H1 (cell line): ENCODE data around the gene TMC6. TPM values are rescaled to one million over a fixed set of nuclear protein-coding genes. Genes with fewer than 3 reads are reported as not detected.
A peak's percentile ranks its signal among the peaks of the same experiment; 100 is the strongest.

ENCODE experiments used
- CTCF ChIA-PET: fragments of 300-600 bp; sonication (Branson Sonifier 250); formaldehyde crosslinking; loops from one replicate; lab custom pipeline; 2021; ENCODE audit not compliant: partially characterized antibody; lab: Charles Lee
- POLR2A ChIA-PET: fragments of 300-600 bp; sonication (Branson Sonifier 250); formaldehyde crosslinking; loops from one replicate; lab custom pipeline; 2021; ENCODE audit warnings: inconsistent platforms; ENCODE audit not compliant: partially characterized antibody; lab: Charles Lee
- DNase-seq, 2 experiments: peaks; one replicate each; pipeline versions ENCODE4 v3.0.0 to v3.0.0-alpha.2; 2010 to 2022; ENCODE audit warnings: low spot score in 2 of 2, low read depth in 1 of 2, mixed read lengths in 1 of 2
- FAIRE-seq: peaks from 2 replicates; lab custom pipeline; 2011; peaks lifted over from hg19 to GRCh38; lab: Jason Lieb, UNC
- H2AFZ ChIP-seq: 2 replicates; pipeline ENCODE4 v1.8.1; 2012; ENCODE audit warnings: low read length, inconsistent platforms
- H2AK5ac ChIP-seq: 2 replicates; pipeline ENCODE4 v1.6.1; 2013; ENCODE audit warnings: low read depth, low read length
- H2BK120ac ChIP-seq: replicated peaks from 2 replicates; pipeline ENCODE3; 2013; ENCODE audit warnings: low read depth, low read length, inconsistent platforms
- H2BK12ac ChIP-seq: 2 replicates; pipeline ENCODE4 v1.6.1; 2013; ENCODE audit warnings: low read depth, low read length
- H2BK15ac ChIP-seq: 2 replicates; pipeline ENCODE4 v1.6.1; 2013; ENCODE audit warnings: low read length
- H2BK20ac ChIP-seq: 2 replicates; pipeline ENCODE4 v1.6.1; 2013; ENCODE audit warnings: low read length
- H2BK5ac ChIP-seq: 2 replicates; pipeline ENCODE4 v1.6.1; 2013; ENCODE audit warnings: low read depth, low read length
- H3K14ac ChIP-seq: 2 replicates; pipeline ENCODE4 v1.6.1; 2013; ENCODE audit warnings: inconsistent platforms; ENCODE audit not compliant: insufficient read length
- H3K18ac ChIP-seq: 2 replicates; pipeline ENCODE4 v1.6.1; 2013; ENCODE audit warnings: low read length; ENCODE audit errors: extremely low read depth
- H3K23ac ChIP-seq: 2 replicates; pipeline ENCODE4 v1.6.1; 2013; ENCODE audit warnings: inconsistent platforms; ENCODE audit not compliant: insufficient read length
- H3K23me2 ChIP-seq: 2 replicates; pipeline ENCODE4 v1.6.1; 2013; ENCODE audit warnings: low read depth, low read length
- H3K27ac ChIP-seq: 2 replicates; pipeline ENCODE4 v1.6.1; 2011; ENCODE audit warnings: low read depth, low read length, inconsistent platforms
- H3K27me3 ChIP-seq, 4 experiments: replicated peaks in 1 of 4; 1 replicate in 1 of 4; 2 replicates in 3 of 4; pipeline versions ENCODE4 v1.6.1 to v1.8.1; 2011 to 2013; ENCODE audit warnings: low read length in 3 of 4, mild to moderate bottlenecking in 3 of 4, inconsistent platforms in 2 of 4, mixed read lengths in 2 of 4, moderate library complexity in 1 of 4; ENCODE audit not compliant: control insufficient read depth in 3 of 4, insufficient read depth in 3 of 4; ENCODE audit errors: extremely low read depth in 1 of 4
- H3K36me3 ChIP-seq, 4 experiments: 2 replicates each; pipeline versions ENCODE4 v1.6.1 to v1.8.1; 2011 to 2013; ENCODE audit warnings: mild to moderate bottlenecking in 4 of 4, low read length in 3 of 4, moderate library complexity in 2 of 4, control low read depth in 1 of 4, inconsistent platforms in 1 of 4; ENCODE audit not compliant: insufficient read depth in 4 of 4, control insufficient read depth in 2 of 4
- H3K4ac ChIP-seq: replicated peaks from 2 replicates; pipeline ENCODE3; 2013; ENCODE audit warnings: low read length, low read depth, mixed read lengths, inconsistent platforms; ENCODE audit not compliant: insufficient read length
- H3K4me1 ChIP-seq, 4 experiments: replicated peaks in 1 of 4; 1 replicate in 1 of 4; 2 replicates in 3 of 4; pipeline versions ENCODE4 v1.6.1 to v1.8.1; 2011 to 2013; ENCODE audit warnings: low read length in 3 of 4, inconsistent platforms in 2 of 4, mixed read lengths in 1 of 4; ENCODE audit not compliant: insufficient read depth in 4 of 4, control insufficient read depth in 3 of 4
- H3K4me2 ChIP-seq, 2 experiments: 2 replicates each; pipeline versions ENCODE4 v1.6.1 to v1.8.1; 2011 to 2013; ENCODE audit warnings: low read depth in 2 of 2, low read length in 2 of 2, control low read depth in 1 of 2, inconsistent platforms in 1 of 2, mild to moderate bottlenecking in 1 of 2; ENCODE audit not compliant: insufficient read depth in 1 of 2
- H3K4me3 ChIP-seq, 4 experiments: fragments of 200-600, 300-600 bp in 1 of 4; sonication (generic), shearing (Covaris generic), sonication (Bioruptor Twin) in 1 of 4; 2 replicates each; pipeline versions ENCODE4 v1.5.1 to v1.8.1; 2011 to 2016; ENCODE audit warnings: low read length in 4 of 4, low read depth in 3 of 4, control low read depth in 2 of 4, inconsistent platforms in 2 of 4, mild to moderate bottlenecking in 2 of 4, mixed read lengths in 1 of 4, moderate library complexity in 1 of 4; ENCODE audit not compliant: insufficient read depth in 2 of 4; ENCODE audit errors: extremely low read depth in 1 of 4
- H3K56ac ChIP-seq: replicated peaks from 2 replicates; pipeline ENCODE3; 2013; ENCODE audit warnings: low read depth, mild to moderate bottlenecking, mixed read lengths, low read length, inconsistent platforms; ENCODE audit not compliant: insufficient read length
- H3K79me1 ChIP-seq: 2 replicates; pipeline ENCODE4 v1.6.1; 2013; ENCODE audit warnings: low read depth, low read length, control low read depth
- H3K79me2 ChIP-seq, 2 experiments: 2 replicates each; pipeline versions ENCODE4 v1.6.1 to v1.8.1; 2012 to 2013; ENCODE audit warnings: low read length in 2 of 2, mild to moderate bottlenecking in 2 of 2, inconsistent platforms in 1 of 2; ENCODE audit not compliant: insufficient read depth in 2 of 2, control insufficient read depth in 1 of 2
- H3K9ac ChIP-seq, 4 experiments: replicated peaks in 1 of 4; 1 replicate in 1 of 4; 2 replicates in 3 of 4; pipeline versions ENCODE4 v1.6.1 to v1.8.1; 2011 to 2013; ENCODE audit warnings: low read depth in 3 of 4, low read length in 3 of 4, control low read depth in 2 of 4, mild to moderate bottlenecking in 2 of 4, moderate library complexity in 2 of 4, inconsistent platforms in 1 of 4; ENCODE audit errors: extremely low read depth in 1 of 4
- H3K9me3 ChIP-seq, 2 experiments: 2 replicates each; pipeline versions ENCODE4 v1.6.1 to v1.8.1; 2012 to 2013; ENCODE audit warnings: mild to moderate bottlenecking in 2 of 2, moderate library complexity in 2 of 2, control low read depth in 1 of 2, inconsistent platforms in 1 of 2, low read depth in 1 of 2, low read length in 1 of 2, mixed read lengths in 1 of 2; ENCODE audit not compliant: insufficient read depth in 2 of 2
- H4K20me1 ChIP-seq, 2 experiments: replicated peaks in 1 of 2; 2 replicates each; pipeline versions ENCODE3 to v1.8.1; 2011 to 2013; ENCODE audit warnings: inconsistent platforms in 2 of 2, low read length in 2 of 2, mild to moderate bottlenecking in 1 of 2; ENCODE audit not compliant: insufficient read depth in 2 of 2, control insufficient read depth in 1 of 2
- H4K5ac ChIP-seq: 2 replicates; pipeline ENCODE4 v1.6.1; 2013; ENCODE audit warnings: low read length, low read depth, mixed read lengths, inconsistent platforms; ENCODE audit not compliant: insufficient read length
- H4K8ac ChIP-seq: 2 replicates; pipeline ENCODE4 v1.8.0; 2013; ENCODE audit warnings: mild to moderate bottlenecking, moderate library complexity, low read length, inconsistent platforms; ENCODE audit not compliant: insufficient read depth; ENCODE audit errors: extremely low read depth
- H4K91ac ChIP-seq: replicated peaks from 2 replicates; pipeline ENCODE3; 2013; ENCODE audit warnings: low read length, mixed read lengths, inconsistent platforms; ENCODE audit not compliant: insufficient read length
- CBX5 ChIP-seq: fragments of 300-800, 300-1000 bp; sonication (generic); IDR thresholded peaks from 2 replicates; pipeline ENCODE4 v1.7.1; 2016; ENCODE audit warnings: antibody characterized with exemption, low read length, low read depth
- CBX8 ChIP-seq: fragments of 300-800, 300-1000 bp; sonication (generic); IDR thresholded peaks from 2 replicates; pipeline ENCODE4 v1.7.1; 2016; ENCODE audit warnings: low read depth, low read length, borderline replicate concordance
- E2F6 ChIP-seq: IDR thresholded peaks from 2 replicates; pipeline ENCODE4 v1.6.1; 2012; ENCODE audit warnings: inconsistent platforms
- EP300 ChIP-seq, 2 experiments: IDR thresholded peaks; 1 replicate in 1 of 2; 2 replicates in 1 of 2; pipeline ENCODE4 v1.6.1; 2011 to 2012; ENCODE audit warnings: low read depth in 2 of 2, low read length in 2 of 2, mild to moderate bottlenecking in 2 of 2, borderline replicate concordance in 1 of 2, inconsistent platforms in 1 of 2, moderate library complexity in 1 of 2
- POU5F1 ChIP-seq: IDR thresholded peaks from 2 replicates; pipeline ENCODE4 v1.6.1; 2011; ENCODE audit warnings: low read depth, mild to moderate bottlenecking, low read length, moderate library complexity
- SP4 ChIP-seq: IDR thresholded peaks from 2 replicates; pipeline ENCODE4 v1.6.1; 2012; ENCODE audit warnings: low read length, inconsistent platforms
- WGBS, 2 experiments: shearing (Covaris generic) in 1 of 2; methylation state at CpG; one replicate each; pipeline versions ENCODE4 v1.1.6 to v1.1.7; 2013 to 2015; ENCODE audit warnings: low lambda C conversion rate in 2 of 2, mixed read lengths in 2 of 2, inconsistent platforms in 1 of 2, low coverage in 1 of 2, missing lambda C conversion rate in 1 of 2; ENCODE audit not compliant: insufficient replicate concordance in 2 of 2, insufficient coverage in 1 of 2, insufficient read length in 1 of 2; ENCODE audit errors: extremely low coverage in 1 of 2, missing lambda C conversion rate in 1 of 2; 5-methylcytosine and 5-hydroxymethylcytosine counted together
- polyA plus RNA-seq, 7 experiments: library from polyadenylated mRNA; depleted of rRNA in 3 of 7; stranded (reverse) in 5 of 7; unstranded in 2 of 7; fragments of >200 nt in 5 of 7; fragments of 200-250 nt in 2 of 7; gene quantifications; 1 replicate in 5 of 7; 2 replicates in 1 of 7; 4 replicates in 1 of 7; pipeline versions ENCODE4 v1.2.1 to v1.2.3, GENCODE V29; 2011 to 2013; ENCODE audit warnings: missing spikeins in 2 of 7, mixed read lengths in 2 of 7
- total RNA-seq: library from RNA; stranded (reverse); fragmentation: NEBNext Ultra II Directional; extraction: Animal tissue kit (Norgen Biotek cat#: 25700); gene quantifications from 2 replicates; pipeline ENCODE4 v1.2.1, GENCODE V29; 2021

Gene TMC6
- total and polyA plus RNA-seq, 2 of the 8 experiments (the other 6 are each of a cell fraction or from before 2014, with no cell fraction given) = 39.4 to 77.6 TPM

DNA sequence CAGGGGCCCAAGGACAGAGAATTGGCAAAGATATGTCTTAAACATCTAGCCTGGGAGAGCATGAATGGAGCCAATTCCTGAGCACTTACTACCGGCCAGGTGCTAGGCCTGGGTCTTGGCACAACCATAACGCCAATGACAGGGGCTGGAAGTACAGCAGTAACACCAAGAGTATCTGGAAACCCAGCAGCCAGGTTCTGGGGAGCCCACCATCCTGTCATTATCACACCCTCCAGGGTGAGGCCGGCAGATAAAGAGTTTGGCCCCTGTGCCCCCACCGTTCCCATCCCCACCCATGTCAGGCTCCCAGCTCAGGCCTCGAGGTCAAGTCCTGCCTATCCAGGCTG is 1.5 kb upstream of the TMC6 start:
- Histone ChIP-seq H3K27me3 (peaks cover 0 to 26% (median 17%) of the 10 kb centered on the region in 4 experiments; a peak in 5 of 7 replicates), H4K91ac (peak overlapping the region; percentile 57), H2AK5ac (peak overlapping the region; percentile 54; the same call in 1 of the 2 replicates), H3K79me1 (no peaks in the 10 kb centered on the region), H3K4me3 (no peak overlapping the region), H2BK120ac (no peak overlapping the region), H3K4ac (no peak overlapping the region), H4K5ac (no peak overlapping the region), H4K8ac (no peak overlapping the region), H3K23ac (no peak overlapping the region), H3K23me2 (peaks cover 7% of the 10 kb centered on the region), H3K9me3 (no peaks in the 10 kb centered on the region), H3K18ac (no peak overlapping the region), H3K27ac (no peak overlapping the region), H3K4me2 (no peak overlapping the region), H3K4me1 (peaks cover 0 to 31% (median 19%) of the 10 kb centered on the region in 4 experiments; a peak in 6 of 7 replicates), H3K79me2 (no peaks in the 10 kb centered on the region), H2BK20ac (peak overlapping the region; percentile 21; the same call in 1 of the 2 replicates), H3K9ac (no peak overlapping the region), H2BK15ac (peak overlapping the region; percentile 72; the same call in 1 of the 2 replicates), H2BK12ac (peak overlapping the region; percentile 90; the same call in 1 of the 2 replicates), H2AFZ (no peak overlapping the region), H2BK5ac (peak overlapping the region; percentile 71; the same call in 1 of the 2 replicates), H3K36me3 (peaks cover 0 to 3% (median under 1%) of the 10 kb centered on the region in 4 experiments; a peak in 2 of 8 replicates), H3K56ac (no peak overlapping the region), H4K20me1 (peaks cover 2 to 5% of the 10 kb centered on the region in 2 experiments), H3K14ac (no peak overlapping the region)
- CTCF ChIA-PET = interaction anchor here (0.6 to 4.2 kb wide), 8 partner anchors 8 to 74 kb away, joined by 3 to 17 read pairs (median 5); no protein-coding TSS in a partner anchor
- DNase-seq (no peak), FAIRE-seq (no peak)
- 89% methylated on average over 2 of the region's 5 CpGs; no CpG with 5 or more reads in 1 of the 2 experiments for WGBS, 2 experiments
- POLR2A ChIA-PET = interaction anchor here (0.6 to 2.0 kb wide), 6 partner anchors 9 to 74 kb away, joined by 3 to 8 read pairs (median 4); partner anchors contain the start of genes AFMID and TK1
- TF ChIP-seq CBX8 (no peak), CBX5 (no peak), SP4 (no peak), EP300 (IDR thresholded peaks at IDR 0.05; ENCODE audit: borderline replicate concordance in 1 of 2, low read depth in 2 of 2, low read length in 2 of 2) (no peak), POU5F1 (no peak), E2F6 (no peak)
